Activated CD4-positive, alpha-beta T cell treated with anti-CD3 and anti-CD28 coated beads, Interleukin-2, amount 10 ng/mL, durations not matched to agents 7 days and 5 days (primary cell): Measurements from ENCODE around the gene ITCH. TPM values are rescaled to one million over a fixed set of nuclear protein-coding genes. Genes with fewer than 3 reads are reported as not detected.
A peak's percentile ranks its signal among the peaks of the same experiment; 100 is the strongest.
"Not testable (repeated sequence)": the region's sequence is repeated elsewhere in the genome, so short reads cannot be mapped to it uniquely, and the experiment has no call there.

ENCODE experiments used
- CTCF ChIA-PET: fragments of 350-600 bp; sonication (Branson Sonifier 250); formaldehyde crosslinking; loops from one replicate; lab custom pipeline; 2021; ENCODE audit warnings: antibody characterized with exemption; lab: Charles Lee
- POLR2A ChIA-PET: fragments of 350-600 bp; sonication (Branson Sonifier 250); formaldehyde crosslinking; loops from one replicate; lab custom pipeline; 2021; ENCODE audit warnings: antibody characterized with exemption; lab: Charles Lee
- DNase-seq: peaks from one replicate; pipeline ENCODE4 v3.0.0-alpha.2; 2020
- H3K27ac Mint-ChIP-seq: one replicate; pipeline ENCODE4 v1.8.0; 2021; ENCODE audit warnings: mild to moderate bottlenecking, moderate library complexity, mixed read lengths
- H3K27me3 Mint-ChIP-seq: one replicate; pipeline ENCODE4 v1.8.0; 2021; ENCODE audit warnings: mixed read lengths
- H3K36me3 Mint-ChIP-seq: one replicate; pipeline ENCODE4 v1.8.0; 2021; ENCODE audit warnings: low read depth, mixed read lengths
- H3K4me1 Mint-ChIP-seq: one replicate; pipeline ENCODE4 v1.8.0; 2021; ENCODE audit warnings: mixed read lengths
- H3K4me3 Mint-ChIP-seq: one replicate; pipeline ENCODE4 v1.8.0; 2021; ENCODE audit warnings: mild to moderate bottlenecking, moderate library complexity, mixed read lengths
- H3K9me3 Mint-ChIP-seq: one replicate; pipeline ENCODE4 v1.8.0; 2021; ENCODE audit warnings: mixed read lengths
- total RNA-seq, 2 experiments: library from RNA; stranded (reverse); gene quantifications; one replicate each; pipeline ENCODE4 v1.2.3, GENCODE V29; 2021

The ITCH gene
- total RNA-seq = 10 to 100 TPM; 46.9 to 48.5 TPM

DNA sequence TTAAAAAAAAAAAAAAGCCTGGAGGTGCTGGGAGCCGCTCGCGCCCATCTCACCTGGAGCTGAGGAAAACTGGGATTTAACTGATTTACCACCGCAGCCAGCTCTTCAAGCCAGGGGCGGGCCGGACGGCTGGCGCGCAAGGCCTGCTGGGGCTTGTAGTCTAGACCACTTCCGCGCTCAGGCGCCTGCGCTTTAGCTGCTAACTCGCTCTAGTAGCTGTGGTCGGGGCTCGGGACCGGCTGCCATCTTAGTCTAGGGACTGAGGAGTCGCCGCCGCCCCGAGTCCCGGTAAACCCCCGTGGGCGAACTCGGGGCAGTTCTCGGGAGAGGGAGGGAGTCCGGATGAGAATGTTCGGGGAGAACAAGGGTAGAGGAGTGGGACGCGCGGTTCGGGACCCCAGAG lies at the start of gene ITCH:
ITCH (plus strand) TSS at position 212 of the 403 bp plus-strand sequence. CDS start 30,539 bp downstream, outside the sequence.
- H3K27me3 Mint-ChIP-seq = no peaks in the 10 kb centered on the region
- CTCF ChIA-PET = interaction anchor here (0.6 to 2.6 kb wide), 9 partner anchors 8 to 990 kb away, joined by 3 to 11 read pairs (median 4); partner anchors contain the start of gene DYNLRB1
- POLR2A ChIA-PET = interaction anchor here (0.6 to 2.3 kb wide), 2 partner anchors 23 to 152 kb away, joined by 3 to 7 read pairs; no protein-coding TSS in a partner anchor

DNA sequence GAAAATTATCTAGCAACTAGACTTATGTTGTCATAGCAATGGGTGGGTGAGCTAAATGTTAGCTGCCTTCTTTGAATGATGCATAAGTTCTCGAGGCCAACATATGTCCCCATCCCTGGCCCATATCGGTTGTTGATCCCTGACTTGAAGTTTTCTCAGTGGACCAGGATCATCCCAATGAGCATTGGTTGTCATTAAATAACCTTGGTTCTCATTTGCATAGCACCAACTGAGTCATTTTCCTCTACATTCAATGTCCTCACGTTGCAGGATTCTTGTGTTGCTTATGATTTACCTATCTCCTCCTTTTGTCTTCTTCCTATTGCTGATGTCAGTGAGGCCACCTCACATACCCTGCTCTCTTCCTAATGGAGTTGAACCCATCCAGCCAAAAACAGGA lies 47.8 kb upstream of the ITCH start:
- Mint-ChIP-seq H3K27me3 (peaks cover 28% of the 10 kb centered on the region), H3K36me3 (no peaks in the 10 kb centered on the region), H3K9me3 (no peaks in the 10 kb centered on the region), H3K4me1 (peaks cover 17% of the 10 kb centered on the region), H3K27ac (no peak overlapping the region), H3K4me3 (no peak overlapping the region)
- ChIA-PET CTCF (interaction anchor here (0.9 kb wide), 1 partner anchor 454 kb away, joined by 3 read pairs; no protein-coding TSS in a partner anchor), POLR2A (no interaction called here)
- DNase-seq = no peak

More for the DNA sequence above, at the start of gene ITCH:
- Mint-ChIP-seq H3K4me3 (peak within 1 kb of the TSS; percentile 91), H3K36me3 (peaks cover 23% of the 10 kb centered on the region), H3K9me3 (no peaks in the 10 kb centered on the region), H3K27ac (peak within 1 kb of the TSS; percentile 96), H3K4me1 (peaks cover 44% of the 10 kb centered on the region)
- DNase-seq = peak; percentile 95

DNA sequence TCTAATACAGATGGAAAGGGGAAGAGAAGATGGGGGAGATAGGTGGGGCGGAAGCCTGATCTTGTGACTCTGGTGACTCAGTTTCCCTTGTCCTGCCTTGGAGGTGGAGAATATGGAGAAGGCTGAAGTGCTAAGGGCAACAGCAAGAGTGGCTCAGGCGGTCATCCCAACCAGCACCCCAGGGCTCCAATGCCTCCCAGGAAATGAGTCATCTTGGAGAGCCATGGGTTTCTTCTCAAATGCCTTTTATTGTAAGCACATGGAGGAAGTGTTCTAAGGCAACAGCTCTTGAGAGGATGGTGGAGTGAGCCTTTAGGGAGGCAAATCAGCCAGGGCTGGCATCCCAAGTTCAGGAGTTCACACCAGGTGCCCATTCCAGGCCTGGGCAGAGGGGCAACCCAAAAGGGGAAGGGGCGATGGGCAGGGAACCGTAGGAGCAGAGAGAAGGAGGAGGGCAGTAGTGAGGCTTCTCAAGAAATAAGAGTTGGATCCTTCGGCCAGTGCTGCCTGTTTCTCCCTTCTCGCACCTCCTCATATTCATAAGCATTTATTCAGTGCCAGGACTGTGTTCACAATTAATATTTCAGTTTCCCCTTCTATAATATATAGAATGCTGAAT lies 46.8 kb upstream of the ITCH start:
- Mint-ChIP-seq H3K27ac (no peak overlapping the region), H3K27me3 (peaks cover 25% of the 10 kb centered on the region), H3K4me3 (no peak overlapping the region), H3K9me3 (no peaks in the 10 kb centered on the region), H3K36me3 (no peaks in the 10 kb centered on the region), H3K4me1 (peaks cover 15% of the 10 kb centered on the region)
- no peak for DNase-seq
- CTCF ChIA-PET = no interaction called here
- POLR2A ChIA-PET = no interaction called here

DNA sequence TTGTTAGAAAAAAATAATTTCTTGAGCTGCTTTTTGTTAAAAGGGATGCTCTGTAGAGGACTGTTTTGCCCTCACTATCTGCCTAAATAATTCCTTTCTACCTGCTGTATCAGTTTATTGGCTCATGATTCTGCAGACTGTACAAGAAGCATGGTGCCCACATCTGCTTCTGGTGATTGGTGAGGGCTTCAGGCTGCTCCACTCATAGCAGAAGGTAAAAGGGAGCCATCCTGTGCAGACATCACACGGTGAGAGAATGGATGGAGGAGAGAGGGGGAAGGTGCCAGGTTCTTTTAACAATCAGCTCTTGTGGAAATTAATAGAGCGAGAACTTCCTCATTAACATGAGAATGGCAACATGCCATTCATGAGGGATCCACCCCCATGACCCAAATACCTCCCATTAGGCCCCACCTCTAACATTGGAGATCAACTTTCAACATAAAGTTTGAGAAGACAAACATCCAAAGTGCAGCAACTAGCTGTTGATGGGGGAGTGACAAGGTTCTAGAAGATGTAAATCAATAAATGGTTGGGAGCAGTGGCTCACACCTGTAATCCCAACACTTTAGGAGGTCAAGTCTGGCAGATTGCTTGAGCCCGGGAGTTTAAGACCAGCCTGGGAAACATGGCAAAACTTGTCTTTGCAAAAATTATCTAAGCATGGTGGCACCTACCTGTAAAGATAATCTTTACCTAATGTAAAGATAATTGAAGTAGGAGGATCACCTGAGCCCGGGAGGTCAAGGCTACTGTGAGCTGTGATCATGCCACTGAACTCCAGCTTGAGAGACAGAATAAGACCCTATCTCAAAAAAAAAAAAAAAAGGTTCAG lies 44.2 kb upstream of the ITCH start:
- Mint-ChIP-seq H3K36me3 (no peaks in the 10 kb centered on the region), H3K27me3 (peaks cover 16% of the 10 kb centered on the region), H3K9me3 (no peaks in the 10 kb centered on the region), H3K27ac (no peak overlapping the region), H3K4me1 (no peaks in the 10 kb centered on the region), H3K4me3 (no peak overlapping the region)
- DNase-seq = no peak
- ChIA-PET POLR2A (no interaction called here), CTCF (no interaction called here)

DNA sequence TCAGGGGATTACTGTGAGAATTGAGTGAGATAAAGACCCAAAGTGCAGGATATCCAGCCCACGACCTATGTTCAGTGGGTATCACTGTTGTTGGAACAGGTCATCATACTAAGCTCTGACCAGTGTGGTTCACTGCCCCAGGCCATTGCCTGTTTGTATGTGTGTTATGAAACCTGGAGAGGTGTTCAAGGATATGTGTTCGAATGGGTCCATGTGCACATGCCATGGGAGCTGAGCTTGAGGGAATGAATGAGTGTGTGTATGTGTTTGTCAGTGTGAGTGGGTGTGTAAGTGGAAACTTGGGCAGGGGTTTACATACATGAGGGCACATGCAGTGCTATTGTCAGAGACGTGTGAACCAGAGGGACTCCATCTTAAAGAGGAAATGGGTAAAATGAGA lies 42.2 kb upstream of the ITCH start:
- POLR2A ChIA-PET = interaction anchor here (0.6 kb wide), 1 partner anchor 32 kb away, joined by 5 read pairs; no protein-coding TSS in a partner anchor
- H3K4me1 Mint-ChIP-seq = no peaks in the 10 kb centered on the region
- no peak overlapping the region for H3K27ac Mint-ChIP-seq
- no peaks in the 10 kb centered on the region for H3K36me3 Mint-ChIP-seq
- peaks cover 16% of the 10 kb centered on the region for H3K27me3 Mint-ChIP-seq
- H3K4me3 Mint-ChIP-seq = no peak overlapping the region
- CTCF ChIA-PET = interaction anchor here (1.3 kb wide), 1 partner anchor 8 kb away, joined by 4 read pairs; no protein-coding TSS in a partner anchor
- H3K9me3 Mint-ChIP-seq = no peaks in the 10 kb centered on the region
- DNase-seq = no peak

DNA sequence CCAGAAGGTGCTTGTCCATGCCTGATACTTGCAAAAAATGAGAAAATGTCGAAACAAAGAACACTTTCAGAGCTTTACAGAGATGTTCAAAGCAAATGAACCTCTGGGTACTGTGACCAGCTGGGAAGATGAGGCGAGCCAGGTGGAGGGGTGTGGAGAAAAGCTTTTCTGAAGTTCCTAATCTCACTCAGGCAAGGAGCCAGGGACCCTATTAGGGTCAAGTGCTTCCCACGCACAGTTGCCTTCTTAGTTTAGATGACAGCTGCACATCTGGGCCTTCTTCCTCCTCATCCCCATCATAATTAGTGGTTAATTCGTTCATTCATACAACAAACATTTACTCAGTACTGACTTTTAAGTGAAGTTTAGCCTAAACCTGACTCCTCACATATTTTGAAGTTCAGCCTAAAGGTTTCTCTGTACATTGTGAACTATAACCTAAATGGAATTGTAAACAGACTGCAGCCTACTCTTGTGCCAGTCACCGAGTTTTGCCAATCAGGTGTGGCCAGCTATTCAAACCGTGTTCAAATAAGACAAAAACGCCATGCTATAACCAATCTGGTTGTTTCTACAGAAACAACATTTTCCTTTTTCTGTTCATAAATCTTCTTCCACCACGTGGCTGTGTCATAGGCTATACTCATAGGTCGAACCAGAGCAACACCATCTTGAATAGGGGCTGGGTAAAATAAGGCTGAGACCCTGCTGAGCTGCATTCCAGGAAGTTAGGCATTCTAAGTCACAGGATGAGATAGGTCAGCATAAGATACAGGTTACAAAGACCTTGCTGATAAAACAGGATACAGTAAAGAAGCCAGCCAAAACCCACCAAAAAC lies 40.6 kb upstream of the ITCH start:
- CTCF ChIA-PET = interaction anchor here (0.5 to 2.4 kb wide), 5 partner anchors 9 to 80 kb away, joined by 3 to 11 read pairs (median 5); no protein-coding TSS in a partner anchor
- peaks cover 18% of the 10 kb centered on the region for H3K27me3 Mint-ChIP-seq
- no peak overlapping the region for H3K27ac Mint-ChIP-seq
- no peaks in the 10 kb centered on the region for H3K36me3 Mint-ChIP-seq
- no peak for DNase-seq
- POLR2A ChIA-PET = no interaction called here
- no peaks in the 10 kb centered on the region for H3K4me1 Mint-ChIP-seq
- H3K9me3 Mint-ChIP-seq = no peaks in the 10 kb centered on the region
- no peak overlapping the region for H3K4me3 Mint-ChIP-seq

DNA sequence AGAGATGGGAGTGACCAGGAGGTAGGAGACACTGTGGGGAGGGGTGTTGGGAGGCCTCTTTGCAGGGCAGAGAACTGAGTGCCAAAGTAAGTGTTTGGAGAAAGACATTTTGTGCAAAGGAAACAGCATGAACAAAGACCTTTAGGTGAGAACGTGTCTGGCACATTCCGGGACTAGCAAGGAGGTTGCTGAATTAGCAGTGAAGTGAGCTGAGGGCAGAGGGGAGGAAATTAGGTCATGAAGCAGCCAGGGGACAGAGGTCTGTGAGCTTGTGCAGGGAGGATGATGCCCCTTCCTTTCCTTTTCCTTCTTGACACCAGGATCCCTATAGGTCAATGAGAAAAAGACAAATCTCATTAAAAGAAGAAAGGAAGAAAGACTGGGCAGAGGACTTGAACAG lies 38.5 kb upstream of the ITCH start:
- no peak for DNase-seq
- ChIA-PET POLR2A (no interaction called here), CTCF (interaction anchor here (2.4 kb wide), 1 partner anchor 12 kb away, joined by 11 read pairs; no protein-coding TSS in a partner anchor)
- Mint-ChIP-seq H3K27me3 (peaks cover 16% of the 10 kb centered on the region), H3K4me3 (no peak overlapping the region), H3K27ac (no peak overlapping the region), H3K9me3 (no peaks in the 10 kb centered on the region), H3K36me3 (no peaks in the 10 kb centered on the region), H3K4me1 (no peaks in the 10 kb centered on the region)

DNA sequence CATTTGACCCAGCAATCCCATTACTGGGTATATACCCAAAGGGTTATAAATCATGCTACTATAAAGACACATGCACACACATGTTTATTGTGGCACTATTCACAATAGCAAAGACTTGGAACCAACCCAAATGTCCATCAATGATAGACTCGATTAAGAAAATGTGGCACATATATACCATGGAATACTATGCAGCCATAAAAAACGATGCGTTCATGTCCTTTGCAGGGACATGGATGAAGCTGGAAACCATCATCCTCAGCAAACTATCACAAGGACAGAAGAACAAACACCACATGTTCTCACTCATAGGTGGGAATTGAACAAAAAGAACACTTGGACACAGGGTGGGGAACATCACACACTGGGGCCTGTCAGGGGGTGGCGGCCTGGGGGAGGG lies 34.9 kb upstream of the ITCH start:
- POLR2A ChIA-PET, H3K9me3 Mint-ChIP-seq, H3K4me1 Mint-ChIP-seq, H3K4me3 Mint-ChIP-seq, CTCF ChIA-PET, H3K27me3 Mint-ChIP-seq, H3K36me3 Mint-ChIP-seq, H3K27ac Mint-ChIP-seq, DNase-seq: not testable (repeated sequence)

DNA sequence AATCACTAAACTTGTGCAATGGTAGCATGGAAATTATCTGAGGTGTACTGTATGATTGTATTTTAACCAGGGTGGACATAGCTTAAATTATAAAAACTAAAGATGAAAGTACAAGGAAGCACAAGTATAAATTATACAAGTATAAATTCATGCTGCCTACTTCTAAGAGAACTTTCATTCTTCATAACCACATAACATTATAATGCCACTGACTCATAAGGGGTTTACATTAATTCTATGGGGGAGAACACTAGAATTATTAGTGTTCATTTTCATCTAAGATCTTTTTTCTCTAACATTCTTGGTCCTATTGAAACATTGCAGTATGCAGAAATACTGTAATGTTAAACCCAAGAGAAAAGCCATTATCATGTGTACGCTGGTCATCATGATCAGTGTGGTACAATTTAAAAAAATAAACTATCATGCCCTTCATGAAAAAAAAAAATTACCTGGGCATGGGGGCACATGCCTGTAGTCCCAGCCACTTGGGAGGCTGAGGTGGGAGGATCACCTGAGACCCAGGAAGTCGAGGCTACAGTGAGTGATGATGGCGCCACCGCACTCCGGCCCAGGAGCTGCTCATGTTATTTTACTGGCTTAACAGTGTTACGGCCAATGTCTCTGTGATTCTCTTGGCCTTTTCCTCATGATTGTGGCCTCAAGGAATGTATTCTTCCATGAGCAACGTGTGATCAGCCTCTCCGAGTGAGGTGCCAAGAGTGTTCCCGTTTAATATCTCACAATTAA lies 34.0 kb upstream of the ITCH start:
- Mint-ChIP-seq H3K4me1 (no peaks in the 10 kb centered on the region), H3K9me3 (no peaks in the 10 kb centered on the region), H3K4me3 (no peak overlapping the region), H3K27me3 (peaks cover 2% of the 10 kb centered on the region), H3K36me3 (no peaks in the 10 kb centered on the region), H3K27ac (no peak overlapping the region)
- POLR2A ChIA-PET = no interaction called here
- CTCF ChIA-PET = interaction anchor here (0.6 kb wide), 1 partner anchor 1291 kb away, joined by 4 read pairs; no protein-coding TSS in a partner anchor
- DNase-seq = no peak

DNA sequence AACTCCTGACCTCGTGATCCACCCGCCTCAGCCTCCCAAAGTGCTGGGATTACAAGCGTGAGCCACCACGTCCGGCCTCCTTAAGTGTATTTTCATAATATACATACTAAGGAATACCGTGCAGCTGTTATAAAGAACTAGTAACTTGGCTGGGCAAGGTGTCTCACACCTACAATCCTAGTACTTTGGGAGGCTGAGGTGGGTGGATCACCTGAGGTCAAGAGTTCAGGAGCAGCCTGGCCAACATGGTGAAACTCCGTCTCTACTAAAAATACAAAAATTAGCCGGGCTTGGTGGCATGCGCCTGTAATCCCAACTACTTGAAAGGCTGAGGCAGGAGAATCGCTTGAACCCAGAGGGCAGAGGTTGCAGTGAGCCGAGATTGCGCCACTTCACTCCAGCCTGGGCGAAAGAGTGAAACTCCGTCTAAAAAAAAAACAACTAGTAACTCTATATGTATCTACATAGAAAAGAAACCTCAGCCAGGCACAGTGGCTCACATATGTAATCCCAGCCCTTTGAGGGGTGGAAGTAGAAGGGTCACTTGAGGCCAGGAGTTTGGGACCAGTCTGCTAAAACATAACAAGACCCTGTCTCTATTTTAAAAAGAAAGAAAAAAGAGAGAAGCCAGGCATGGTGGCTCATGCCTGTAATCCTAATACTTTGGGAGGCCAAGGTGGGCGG lies 32.1 kb upstream of the ITCH start:
- H3K27ac Mint-ChIP-seq, H3K9me3 Mint-ChIP-seq, H3K4me3 Mint-ChIP-seq, POLR2A ChIA-PET, H3K27me3 Mint-ChIP-seq, H3K36me3 Mint-ChIP-seq, DNase-seq, H3K4me1 Mint-ChIP-seq: not testable (repeated sequence)
- CTCF ChIA-PET = interaction anchor here (0.8 kb wide), 1 partner anchor 18 kb away, joined by 3 read pairs; no protein-coding TSS in a partner anchor

DNA sequence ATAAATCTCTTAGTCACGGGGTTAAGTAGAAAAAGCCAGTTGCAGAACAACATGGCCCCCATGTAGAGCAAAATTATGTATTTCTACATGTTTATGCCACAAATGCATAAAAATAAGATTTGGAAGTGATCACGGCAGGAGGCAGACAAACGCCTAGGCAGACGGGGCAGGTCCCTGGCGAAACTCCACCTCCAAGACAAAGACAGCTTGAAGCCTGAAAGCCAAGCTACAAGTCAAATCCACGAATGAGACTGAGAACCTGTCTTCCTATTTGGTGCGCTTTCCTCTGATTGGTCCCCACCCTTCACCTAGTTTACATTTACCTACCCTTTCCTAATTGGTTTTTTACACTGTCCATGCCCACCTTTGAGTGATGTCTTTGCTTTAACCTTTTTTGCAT lies 31.2 kb upstream of the ITCH start:
- no peaks in the 10 kb centered on the region for H3K4me1 Mint-ChIP-seq
- DNase-seq = no peak
- H3K27ac Mint-ChIP-seq = no peak overlapping the region
- no peak overlapping the region for H3K4me3 Mint-ChIP-seq
- H3K36me3 Mint-ChIP-seq = no peaks in the 10 kb centered on the region
- CTCF ChIA-PET = interaction anchor here (2.0 kb wide), 1 partner anchor 19 kb away, joined by 5 read pairs; no protein-coding TSS in a partner anchor
- no peaks in the 10 kb centered on the region for H3K9me3 Mint-ChIP-seq
- POLR2A ChIA-PET = no interaction called here
- H3K27me3 Mint-ChIP-seq = peaks cover 2% of the 10 kb centered on the region
